HG03103 (cell line): Measurements from ENCODE around the gene CDH10.

ENCODE experiments used
- ATAC-seq: cut with Tn5 transposase; IDR thresholded peaks from one replicate; pipeline ENCODE4 v1.9.1; 2021; ENCODE audit warnings: low read depth; ENCODE audit not compliant: unreplicated experiment

The CDH10 gene

DNA sequence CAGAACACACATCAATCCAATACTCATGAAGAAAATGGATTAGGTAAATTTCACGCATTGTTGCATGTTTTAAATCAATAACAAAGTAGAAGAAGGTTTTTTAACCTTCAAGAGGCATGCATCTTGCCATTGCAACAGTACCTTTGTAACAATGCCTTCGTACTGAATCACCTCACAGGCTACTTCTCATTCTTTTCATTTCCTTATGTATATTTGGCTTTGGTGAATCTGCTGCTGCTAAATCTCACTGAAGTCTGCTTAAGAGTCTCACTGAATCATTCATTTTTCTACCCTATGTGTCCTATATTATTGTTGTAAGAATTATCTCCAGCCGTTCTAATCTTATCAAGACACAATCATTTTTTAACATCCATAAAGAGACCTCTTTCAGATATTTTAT is 152.5 kb downstream of the CDH10 start:
- ATAC-seq: no peak

DNA sequence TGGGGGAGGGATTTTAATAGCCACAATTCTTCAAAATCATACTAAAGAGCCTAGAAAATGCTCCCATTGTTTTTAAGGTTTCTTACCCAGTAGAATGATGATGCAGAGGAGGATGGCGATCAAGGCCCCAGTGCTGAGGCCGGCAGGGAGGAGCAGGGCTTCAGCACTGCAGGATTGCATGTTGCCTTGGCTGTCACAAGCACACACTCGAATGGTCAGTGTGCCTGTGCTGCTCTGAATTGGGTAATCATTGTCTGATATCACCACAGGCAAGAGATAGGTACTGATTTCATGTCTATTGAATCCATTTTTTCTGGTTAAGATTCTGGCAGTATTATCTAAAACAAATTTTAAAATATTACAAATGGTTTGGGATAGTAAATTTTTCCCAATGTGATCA is 153.3 kb downstream of the CDH10 start:
- no peak for ATAC-seq

DNA sequence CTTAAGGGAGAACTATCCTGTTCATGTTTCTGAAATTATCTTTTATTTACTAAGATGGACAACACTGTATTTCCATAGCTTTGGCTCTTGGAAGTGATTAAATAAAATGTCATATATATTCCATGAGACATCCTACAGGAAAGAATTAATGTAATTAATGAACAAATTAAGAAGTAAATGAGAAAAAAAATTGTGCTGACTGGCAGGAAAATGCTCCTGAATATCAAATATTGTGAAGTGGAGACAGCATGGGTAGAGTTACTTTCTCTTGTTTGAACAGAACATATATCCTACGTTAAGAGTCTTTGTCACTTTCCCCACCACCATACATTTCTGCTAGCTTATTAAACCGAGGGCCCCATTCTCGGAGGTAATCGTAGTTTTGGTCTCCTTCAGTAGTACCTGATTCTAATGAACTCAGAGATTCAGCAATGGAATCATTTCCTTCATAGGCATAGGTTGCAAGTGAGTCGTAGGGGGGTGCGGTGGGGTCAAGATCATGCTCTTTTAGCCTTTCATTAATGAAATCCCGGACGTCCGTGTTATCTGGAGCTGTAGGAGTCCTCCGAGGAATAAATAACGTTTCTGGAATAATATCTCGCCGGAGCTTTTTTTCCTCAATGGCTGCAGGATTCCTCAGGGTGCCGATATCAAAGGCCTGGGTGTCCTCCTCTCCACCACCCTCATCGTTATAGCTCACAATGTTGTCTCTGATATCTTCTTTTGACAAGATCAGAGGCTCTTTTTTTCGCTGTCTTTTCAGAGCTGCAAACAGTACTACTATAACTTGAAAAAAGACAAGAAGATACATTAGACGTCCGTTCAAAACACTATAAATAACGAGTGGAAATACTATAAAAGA is 157.2 kb downstream of the CDH10 start:
- no peak for ATAC-seq

DNA sequence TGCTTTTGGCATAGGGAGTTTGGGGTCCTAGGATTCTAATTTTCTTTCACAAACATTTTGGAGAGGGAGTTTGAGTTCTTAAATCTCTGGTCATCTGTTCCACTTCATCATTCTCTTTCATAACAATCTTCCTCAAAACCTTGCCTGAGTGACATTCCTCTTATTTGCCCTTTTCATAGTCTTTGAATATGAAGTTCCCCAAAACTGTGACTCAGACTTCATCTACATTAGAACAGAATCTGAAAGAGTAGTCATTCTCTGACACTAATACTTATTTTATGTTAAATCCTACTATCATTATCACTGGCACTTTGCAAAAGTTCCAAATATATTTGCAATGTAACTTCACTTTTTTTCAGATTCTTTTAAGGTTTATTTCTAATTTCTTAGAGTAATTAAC is 163.8 kb downstream of the CDH10 start:
- no peak for ATAC-seq

DNA sequence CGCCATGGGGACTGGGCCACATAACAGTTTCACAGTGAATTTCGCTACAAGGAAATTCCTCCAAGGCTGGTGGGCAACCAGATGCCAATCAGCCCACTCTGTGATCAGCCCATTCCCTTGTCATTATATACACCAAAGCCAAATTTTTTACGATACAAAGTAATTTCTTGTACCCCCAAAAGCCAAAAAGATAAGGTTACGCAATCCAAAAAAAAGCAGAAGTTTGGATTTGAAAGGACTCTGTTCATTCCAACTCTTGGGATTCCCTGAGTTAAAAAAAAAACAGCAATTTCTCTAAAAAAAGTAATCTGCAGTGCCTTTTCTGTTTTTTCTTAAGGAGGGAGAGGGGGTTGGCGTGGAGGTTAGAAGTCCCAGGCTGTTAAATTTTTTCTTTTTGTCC is 166.8 kb downstream of the CDH10 start:
- no peak for ATAC-seq

DNA sequence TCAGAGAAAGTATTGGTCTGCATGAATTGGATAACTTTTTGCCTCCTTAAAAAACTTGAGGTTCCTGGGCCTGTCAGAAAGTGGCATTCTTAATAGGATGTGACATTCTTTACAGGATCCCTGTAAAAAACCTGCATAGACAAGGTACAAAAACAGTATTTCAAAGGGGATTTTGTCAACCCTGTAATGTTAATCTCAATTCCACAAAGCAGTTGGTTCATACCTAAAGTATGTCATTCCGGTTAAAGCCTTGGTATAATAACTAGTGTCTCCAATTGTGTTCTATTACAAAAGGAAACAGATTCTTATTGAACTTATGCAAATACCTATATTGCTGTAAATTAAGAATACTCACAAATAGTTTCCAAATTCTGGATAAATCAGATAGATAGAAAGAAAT is 169.7 kb downstream of the CDH10 start:
- no peak for ATAC-seq

DNA sequence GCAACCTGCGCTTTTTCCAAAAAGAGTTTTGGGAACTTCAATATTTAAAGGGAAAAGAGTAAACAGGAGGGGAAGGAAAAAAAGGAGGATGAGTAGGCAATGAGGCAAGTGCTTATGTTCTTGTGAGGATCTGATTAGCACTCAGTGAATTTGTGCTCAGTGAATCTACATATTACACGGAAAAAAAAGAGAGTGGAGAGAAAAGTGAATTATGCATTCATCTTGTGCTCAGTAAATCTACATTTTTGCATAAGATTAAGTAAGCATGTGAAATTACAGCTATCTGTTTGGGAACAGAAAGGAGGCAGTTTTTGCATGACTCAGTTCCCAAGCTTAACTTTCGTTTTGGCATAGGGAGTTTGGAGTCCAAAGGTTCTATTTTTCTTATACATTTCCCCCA is 170.1 kb downstream of the CDH10 start:
- ATAC-seq: no peak

DNA sequence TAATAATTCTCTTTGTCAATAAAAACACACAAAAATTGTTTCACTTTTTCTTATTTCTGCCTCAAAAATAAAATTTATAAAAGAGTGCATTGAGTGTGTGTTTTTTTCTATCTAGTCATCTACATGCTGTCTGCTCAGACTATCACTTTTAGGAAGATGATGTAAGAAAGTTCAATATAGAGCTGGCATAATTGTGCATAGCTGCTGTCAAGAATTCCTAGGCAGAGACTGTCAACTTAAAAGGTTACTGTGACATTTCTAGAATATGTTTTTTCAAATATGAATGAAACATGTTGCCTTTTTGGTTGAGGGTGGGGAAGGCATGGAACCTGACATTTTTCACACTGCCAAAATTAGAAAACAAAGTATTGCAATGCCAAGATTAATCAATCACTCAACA is 172.3 kb downstream of the CDH10 start:
- ATAC-seq: no peak

DNA sequence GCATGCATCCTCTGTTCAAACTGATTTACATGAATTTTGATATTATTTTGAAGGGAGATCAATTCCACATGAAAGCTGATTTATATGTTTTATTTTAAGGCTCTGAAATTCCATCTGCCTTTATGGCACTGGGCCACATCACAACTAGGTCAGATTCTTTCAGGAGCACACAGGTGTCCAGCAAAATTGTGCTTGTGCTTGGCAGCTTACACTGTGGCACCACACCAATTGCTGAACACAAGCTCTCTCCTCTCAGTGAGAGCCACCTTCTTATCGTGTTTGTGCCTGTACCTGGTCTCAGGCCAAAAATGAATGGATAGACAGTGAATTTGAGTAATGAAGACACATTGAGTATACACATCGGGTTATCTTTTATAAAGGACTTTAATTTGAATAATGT is 200.4 kb downstream of the CDH10 start:
- ATAC-seq: no peak

DNA sequence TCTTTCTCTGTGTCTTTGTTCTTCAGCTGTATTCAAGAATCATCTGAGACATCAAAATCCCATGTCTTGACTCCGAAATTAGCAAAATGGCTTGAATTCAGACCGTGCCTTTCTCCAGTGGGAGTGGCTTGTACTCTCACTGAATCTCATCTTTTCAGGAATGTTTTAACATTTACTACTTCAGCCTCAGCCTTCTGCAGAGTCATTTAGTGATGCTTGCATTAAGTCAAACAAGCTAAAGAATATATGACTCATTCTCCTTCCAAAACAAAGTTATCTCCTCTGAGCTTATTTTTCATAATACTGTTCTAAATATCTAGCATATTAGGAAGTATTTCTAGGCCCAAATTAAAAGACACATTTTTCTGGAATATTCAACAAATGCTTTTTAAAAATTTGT is 205.3 kb downstream of the CDH10 start:
- ATAC-seq: no peak
